HG03139 (cell line): ENCODE measurements around the gene RBPJ.
"Not testable (repeated sequence)": the region's sequence is repeated elsewhere in the genome, so short reads cannot be mapped to it uniquely, and the experiment has no call there.

ENCODE experiments used
- ATAC-seq: cut with Tn5 transposase; IDR thresholded peaks from one replicate; pipeline ENCODE4 v1.9.1; 2021; ENCODE audit not compliant: unreplicated experiment

The RBPJ gene

DNA sequence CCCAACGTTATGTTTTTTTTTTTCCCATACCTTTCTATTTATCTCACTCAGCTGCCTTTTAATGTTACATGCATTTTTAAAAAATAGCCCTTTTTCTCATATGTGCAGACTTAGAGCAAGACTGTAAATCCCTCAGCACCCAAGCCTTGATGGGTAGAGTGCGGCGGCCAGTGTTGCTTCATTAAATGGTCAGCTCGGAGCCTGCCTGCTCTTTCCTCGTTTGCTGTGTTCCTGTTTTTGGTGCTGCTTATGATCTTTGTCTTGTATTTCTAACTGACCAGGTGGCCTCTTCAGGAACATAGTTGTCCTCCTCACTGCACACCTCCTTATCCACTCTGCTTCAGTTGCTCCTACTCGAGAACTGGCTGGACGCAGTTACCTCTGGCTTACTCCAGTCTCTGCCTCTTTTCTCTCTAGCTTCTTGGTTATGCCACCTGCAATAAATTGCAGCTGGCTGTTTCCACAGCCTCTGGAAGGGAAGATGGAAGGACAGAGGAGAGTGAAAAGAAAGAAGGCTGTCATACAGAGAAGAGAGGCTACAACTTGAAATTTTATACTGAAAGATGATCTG lies 10.7 kb downstream of the RBPJ start:
- ATAC-seq: no peak

DNA sequence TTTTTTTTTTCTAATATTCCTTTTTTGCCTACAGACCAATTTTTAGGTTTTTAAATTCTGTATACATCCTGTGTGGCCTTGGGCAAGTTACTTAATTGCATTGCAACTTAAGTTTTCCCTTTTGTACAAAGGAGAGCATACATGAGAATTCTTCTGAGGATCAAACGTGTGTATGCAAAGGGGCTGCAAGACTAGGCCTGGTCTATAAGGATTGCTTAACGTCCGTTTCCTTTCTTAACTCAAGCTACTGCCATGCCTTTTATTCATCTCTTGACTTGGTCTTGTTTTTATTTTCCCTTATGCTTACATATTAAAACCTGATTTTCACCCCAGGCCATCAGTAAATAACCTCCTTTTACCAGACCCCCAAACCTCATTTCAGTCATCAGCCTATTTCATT lies 13.6 kb downstream of the RBPJ start:
- no peak for ATAC-seq

DNA sequence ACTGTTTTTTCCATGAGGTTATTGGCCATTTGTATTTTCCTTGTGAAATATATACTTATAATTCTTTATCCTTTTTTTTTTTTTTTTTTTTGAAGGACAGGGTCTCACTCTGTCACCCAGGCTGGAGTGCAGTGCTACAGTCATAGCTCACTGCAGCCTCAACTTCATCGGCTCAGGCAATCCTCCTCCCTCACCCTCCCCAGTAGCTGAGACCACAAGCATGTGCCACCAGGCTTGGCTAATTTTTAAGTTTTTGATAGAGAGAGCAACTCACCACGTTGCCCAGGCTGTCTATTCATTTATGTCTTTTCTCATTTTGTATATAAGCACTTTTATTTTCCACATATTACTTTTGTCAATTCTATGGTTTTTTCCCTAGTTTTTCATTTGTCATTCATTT lies 16.8 kb downstream of the RBPJ start:
- ATAC-seq: no peak

DNA sequence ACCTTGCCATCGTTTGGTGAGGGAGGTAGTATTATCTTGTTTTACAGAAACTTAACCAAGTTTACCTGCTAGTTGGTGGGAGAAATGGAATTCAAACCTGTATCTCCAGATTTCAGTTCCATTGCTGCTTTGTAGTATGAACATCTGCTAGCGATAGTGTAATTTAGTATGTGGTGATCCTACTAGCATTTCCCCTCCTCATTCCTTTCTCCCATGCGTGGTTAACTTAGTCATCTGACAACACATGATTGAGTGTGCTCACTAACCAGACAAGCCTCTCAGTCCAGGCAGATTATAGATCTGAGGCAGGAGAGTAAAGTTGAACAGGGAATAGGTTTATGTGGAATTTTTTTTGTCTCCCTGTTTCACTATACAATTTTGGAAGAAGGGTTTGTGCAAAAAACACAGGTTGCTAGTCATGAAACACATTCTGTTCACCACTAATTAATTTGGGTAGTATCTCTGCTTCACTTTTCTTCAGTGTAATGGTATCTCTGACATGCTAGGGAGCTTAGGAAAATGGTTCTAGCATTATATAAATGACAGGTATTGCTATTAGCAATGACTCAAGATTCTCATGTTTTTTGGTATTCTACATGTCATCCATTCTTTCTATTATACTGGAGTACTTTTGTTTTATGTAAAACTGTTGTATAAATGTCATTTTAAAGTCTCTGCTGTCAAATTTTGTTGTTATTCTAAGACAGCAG lies 21.7 kb downstream of the RBPJ start:
- ATAC-seq: no peak

DNA sequence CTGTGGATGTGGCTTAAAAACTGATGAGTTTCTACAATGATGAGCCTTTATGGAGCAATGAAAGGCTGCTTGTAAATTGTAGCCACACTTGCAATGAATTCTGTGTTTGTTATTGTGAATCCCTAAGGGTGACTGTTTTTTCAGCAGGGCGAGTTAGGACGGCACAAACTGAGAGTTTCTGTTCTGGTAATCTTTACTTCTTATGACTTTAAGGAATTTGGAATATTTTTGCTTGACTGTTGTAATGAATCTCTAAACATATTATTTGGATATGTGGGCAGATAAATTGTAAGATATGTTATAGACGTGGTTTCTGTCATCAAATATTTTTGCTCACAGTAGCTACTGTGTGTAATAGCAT lies 22.2 kb downstream of the RBPJ start:
- ATAC-seq: no peak

DNA sequence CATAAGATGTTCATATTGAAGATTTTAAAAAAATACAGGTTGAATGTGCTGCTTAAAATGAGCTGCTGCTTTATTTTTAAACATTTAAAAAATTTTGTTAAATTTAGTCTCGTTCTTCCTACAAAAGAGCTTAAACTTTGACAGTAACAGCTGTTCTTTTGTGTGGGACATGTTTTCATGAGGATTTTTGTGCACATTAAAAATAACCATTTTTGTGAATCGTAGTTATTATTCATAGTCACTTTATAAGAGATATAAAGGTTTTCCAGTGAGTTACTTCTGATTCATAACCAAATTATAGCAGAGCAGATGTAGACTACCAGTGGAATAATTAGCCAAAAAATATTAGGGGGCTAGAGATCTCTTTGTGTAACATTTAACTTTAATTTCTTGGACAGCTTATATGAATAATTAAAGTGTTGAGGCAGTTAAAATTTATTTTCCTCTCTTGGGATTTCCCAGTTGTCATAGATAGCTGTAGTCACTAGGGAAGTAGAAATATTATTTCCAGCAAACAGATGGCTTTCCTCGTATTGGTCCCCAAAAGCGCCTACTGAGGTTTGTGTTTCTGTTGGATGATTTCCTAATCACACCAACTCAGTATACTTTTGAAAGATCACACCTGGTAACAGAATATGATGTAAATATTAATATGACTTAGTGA lies 24.2 kb downstream of the RBPJ start:
- no peak for ATAC-seq

DNA sequence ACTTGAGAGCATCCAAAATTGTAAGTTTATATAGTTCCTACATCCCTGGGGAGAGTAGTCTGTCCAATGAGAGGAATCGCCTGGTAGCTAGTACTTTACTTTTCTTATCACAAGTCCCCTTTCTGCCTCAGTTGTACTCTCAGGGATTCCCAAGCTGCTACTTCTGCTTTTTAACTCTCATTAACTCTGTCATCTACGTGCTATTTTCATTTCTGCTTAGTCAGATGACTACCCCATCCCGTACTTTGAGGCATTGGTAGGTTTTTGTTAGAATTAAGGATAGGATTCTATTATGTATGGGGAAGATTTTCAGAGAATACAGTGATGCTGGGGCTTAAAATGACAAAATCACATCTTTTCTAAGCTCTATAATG lies 24.7 kb downstream of the RBPJ start:
- ATAC-seq: no peak

DNA sequence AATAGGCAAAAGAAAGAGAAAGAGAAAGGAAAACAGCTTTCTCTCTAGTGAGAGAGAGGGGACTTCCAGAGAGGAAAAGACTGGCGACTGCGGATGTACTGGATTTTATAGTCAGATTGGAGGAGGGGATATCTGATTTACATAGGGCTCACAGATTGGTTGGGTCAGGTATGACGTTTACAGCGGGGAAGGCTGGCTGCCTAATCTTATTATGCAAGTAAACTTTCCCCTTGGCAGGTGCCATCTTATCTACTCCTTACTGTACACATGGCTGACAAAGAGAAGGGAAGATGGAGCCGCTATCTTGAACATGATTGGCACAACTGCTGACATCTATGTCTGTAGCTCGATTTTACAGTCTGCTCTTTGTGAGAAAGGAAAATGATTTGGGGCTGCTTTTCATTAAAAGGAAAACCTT lies 25.4 kb downstream of the RBPJ start:
- ATAC-seq: no peak

DNA sequence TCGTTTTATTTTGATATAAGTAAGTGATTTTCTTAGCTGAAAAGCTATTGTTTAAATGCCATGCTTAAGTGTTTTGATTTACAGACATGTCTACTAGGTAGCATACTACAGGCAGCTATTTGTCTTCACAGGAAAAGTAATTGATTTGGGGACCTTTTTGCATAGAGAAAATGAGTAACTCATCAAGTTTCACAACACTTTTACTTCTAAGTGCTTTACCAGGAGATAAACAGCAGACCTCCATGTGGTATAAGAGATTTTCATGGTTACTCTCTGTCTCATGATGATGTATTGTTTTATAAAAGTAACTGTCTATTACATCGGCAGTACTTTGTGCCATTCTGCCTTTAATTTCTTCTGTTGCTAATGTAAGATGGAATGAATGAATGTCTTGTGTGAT lies 28.7 kb downstream of the RBPJ start:
- ATAC-seq: no peak

DNA sequence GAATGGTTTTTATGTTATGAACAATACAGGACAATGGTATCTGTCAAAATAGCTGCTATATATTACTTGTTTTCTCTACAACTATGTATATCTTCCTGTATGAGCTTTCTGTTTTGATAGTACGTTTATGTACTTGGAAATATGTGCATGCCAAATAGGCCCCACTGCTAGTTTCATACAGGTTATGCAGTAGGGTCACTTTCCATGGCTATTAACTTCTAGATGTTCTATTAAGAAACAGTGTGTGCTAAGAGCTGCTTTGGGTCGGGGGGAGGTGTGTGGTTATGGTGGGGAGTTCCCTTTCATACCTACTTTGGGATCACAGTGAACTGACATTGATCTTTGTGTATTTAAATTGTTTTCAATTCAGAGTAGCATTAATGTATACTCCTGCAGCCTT lies 30.9 kb downstream of the RBPJ start:
- ATAC-seq: no peak

DNA sequence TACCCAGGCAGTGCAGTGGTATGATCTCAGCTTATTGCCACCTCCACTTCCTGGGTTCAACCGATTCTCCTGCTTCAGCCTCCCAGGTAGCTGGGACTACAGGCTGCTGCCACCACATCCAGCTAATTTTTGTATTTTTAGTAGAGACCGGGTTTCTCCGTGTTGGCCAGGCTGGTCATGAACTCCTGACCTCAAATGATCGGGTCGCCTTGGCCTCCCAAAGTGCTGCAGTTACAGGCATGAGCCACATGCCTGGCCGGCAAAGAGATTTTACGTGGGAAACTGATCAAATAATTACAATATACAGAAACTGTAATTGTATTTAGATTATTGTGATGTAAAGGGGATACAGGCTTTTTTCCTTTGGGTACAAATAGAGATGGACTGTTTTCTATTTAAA lies 33.7 kb downstream of the RBPJ start:
- ATAC-seq: no peak

DNA sequence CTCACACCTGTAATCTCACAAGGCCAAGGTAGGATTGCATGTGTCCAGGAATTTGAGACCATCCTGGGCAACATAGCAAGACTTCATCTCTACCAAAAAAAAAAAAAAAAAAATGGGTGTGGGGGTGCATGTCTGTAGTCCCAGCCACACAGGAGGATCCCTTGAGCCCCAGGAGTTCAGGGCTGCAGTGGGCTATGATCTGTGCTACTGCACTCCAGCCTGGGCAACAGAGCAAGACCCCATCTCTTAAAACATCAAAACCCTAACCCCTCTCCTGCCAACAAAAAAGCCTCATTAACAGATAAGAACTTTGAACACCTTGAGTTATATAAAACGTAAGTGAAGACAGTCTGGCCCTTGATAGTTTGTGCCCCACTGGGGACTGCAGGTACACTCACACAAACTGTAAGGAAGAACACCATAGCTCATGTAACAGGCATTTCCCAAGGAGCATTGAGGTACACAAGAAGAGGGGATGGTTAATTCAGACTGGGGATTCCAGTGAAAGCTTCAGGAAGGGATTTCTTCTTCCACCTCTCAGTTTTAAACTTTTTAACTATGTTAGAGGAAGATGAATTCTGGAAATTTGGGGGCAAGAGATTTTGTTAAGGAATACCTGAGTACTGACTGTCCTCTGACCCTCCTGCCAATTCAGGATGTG lies 34.7 kb downstream of the RBPJ start:
- no peak for ATAC-seq

DNA sequence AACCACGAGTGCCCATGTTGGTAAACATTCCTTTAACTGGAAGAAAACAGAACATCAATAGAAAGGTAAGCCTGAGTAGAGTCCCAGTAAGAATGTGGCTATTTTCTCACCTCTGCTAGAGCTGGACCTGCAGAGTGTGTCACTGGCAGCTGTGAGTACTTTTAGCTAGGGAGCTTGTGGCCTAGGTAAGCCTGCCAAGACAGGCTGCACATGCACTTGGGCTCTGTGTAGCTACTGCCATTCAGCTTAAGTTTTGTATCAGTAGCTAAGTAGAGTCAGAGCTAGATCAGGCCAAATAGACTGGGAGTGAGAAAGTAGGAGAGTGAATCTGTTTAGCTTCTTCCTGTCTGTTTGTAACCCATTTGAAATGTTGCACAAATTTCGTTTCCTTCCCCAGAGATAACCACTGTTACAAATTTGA lies 35.3 kb downstream of the RBPJ start:
- ATAC-seq: no peak

DNA sequence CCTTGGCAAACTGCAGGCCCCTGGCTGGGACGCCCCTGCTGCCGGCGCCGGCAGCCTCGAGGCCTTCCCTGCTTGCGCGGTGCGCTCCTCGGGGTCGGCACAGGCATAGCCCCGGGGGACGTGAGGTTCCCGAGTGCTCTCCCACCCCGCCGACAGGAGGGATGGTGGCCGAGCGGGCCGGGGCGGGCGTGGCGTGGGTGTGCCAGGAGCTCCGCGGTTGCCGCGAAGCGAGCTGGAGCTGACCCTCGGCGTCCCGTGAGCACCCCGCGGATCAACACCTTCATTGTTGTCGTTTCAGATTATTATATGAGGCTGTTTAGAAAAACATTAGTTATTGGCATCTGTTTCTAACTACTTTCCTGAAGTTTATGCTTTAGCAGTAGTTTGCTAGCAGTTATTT lies 38.7 kb downstream of the RBPJ start:
- ATAC-seq: not testable (repeated sequence)

DNA sequence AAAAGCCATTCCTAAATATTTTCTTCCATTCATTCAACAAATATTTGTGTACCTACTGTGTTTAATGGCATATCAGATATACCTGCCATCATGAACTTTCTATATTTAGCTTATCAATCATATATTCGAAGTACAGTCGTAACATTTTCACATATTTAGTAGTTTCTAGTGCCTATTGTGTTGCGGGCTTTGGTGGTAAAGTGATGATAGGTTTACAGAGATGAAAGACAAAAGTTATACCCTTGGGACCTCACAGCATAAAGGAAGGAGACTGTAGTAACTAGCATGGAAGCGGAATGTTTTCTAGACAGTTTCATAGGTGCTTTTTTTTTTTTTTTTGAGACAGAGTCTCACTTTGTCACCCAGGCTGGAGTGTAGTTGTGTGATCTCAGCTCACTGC lies 39.5 kb downstream of the RBPJ start:
- ATAC-seq: no peak

DNA sequence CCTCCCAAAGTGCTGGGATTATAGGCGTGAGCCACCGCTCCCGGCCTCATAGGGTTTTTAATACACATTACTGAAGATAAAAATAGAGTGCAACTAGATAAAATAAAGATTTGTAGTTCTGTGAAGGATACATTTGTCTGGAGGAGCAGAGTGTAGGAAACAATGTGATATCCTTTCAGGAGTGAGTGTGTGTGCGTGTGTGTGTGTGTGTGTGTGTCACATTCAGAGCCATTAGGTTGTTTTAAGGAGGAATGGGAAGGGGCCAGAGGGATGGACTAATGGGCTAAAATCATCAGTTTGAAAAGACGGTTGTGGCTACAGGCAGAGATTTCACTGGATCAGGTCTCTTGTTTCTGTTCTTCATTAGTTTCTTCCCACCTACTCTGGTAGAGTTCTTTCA lies 40.0 kb downstream of the RBPJ start:
- no peak for ATAC-seq

DNA sequence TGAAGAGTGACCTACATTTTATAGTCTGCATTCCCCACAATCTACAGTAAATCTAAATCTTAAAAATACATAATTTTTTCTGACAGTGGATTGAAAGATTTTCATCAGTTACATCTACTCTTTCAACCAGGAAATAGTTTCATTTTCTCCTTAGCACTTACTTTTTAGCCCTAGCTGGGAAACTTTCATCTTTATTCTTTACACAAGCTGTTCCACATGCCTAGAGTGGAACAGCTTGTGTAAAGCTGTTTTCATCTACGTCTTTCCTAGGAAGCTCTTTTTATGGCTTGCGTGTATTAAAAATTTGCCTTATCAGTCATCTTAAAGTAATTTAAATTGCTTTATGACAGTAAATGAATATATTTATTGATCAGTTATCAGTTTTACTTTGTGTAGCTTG lies 40.5 kb downstream of the RBPJ start:
- ATAC-seq: no peak

DNA sequence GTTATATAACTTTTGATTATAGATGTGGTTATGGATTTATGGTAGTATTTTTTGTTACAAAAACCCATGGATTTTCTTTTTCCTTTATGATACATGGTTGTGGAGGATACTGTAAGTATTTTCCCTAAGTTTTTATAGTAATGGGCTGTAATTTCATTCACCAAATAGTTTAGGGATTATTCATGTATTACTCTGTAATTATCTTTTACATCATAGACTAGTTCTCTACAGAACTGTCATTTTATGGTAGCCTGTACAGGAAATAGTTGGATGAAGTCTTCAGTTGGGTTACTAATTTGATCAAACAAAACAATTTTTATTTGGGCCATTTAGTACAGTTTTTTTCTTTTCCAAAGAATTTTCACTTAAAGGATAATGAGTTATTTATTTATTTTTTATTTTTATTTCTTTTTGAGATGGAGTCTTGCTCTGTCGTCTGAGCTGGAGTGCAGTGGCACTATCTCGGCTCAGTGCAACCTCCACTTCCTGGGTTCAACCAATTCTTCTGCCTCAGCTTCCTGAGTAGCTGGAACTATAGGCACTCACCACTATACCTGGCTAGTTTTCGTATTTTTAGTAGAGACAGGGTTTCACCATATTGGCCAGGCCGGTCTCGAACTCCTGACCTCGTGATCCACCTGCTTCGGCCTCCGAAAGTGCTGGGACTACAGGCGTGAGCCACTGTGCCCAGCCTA lies 42.1 kb downstream of the RBPJ start:
- ATAC-seq: no peak

DNA sequence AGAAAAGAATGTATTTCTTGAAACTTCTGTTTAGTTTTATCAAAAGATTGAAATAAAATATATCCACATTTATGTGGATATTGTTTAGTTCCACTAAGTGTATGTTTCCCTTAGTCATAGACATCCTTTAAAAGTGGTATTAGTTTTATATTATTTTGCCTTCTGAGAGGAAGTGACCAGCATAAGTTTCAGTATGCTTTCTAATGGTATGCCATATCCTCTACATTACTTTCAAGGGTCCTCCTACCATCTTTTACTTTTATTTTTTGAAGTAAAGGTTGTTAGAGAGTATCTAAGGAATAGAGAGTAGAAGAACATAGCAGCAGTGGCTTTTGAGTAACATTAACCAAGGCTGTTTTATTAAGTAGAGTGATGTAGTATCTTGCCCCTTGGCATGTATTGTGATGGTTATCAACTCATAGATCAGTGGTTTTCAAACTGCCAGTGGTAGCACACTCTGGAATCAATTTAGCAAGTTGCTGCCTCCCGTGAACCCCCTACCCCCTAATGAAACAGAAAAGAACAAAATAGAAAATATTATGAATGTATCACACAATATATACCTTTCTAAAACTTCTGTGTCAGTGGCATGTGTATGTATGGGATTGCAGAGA lies 44.8 kb downstream of the RBPJ start:
- ATAC-seq: no peak

DNA sequence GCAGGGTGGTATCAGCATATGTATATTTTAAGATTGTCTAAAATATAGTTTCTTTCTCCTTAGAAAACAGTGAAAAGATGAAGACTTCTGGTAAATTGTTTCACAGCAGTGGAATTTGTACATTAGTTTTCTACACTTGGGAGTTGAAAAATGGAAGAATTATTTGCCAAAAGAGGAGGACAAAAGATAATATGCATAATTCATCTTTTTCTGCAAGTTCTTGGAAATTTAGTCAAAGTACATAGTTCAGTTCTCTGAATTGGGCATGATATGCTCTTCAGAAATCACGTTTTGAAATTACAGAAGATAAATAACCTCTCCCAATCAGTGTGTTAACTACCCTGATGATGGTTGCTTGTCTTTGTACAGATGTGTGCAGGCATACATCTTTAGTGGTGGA lies 47.0 kb downstream of the RBPJ start:
- ATAC-seq: no peak

DNA sequence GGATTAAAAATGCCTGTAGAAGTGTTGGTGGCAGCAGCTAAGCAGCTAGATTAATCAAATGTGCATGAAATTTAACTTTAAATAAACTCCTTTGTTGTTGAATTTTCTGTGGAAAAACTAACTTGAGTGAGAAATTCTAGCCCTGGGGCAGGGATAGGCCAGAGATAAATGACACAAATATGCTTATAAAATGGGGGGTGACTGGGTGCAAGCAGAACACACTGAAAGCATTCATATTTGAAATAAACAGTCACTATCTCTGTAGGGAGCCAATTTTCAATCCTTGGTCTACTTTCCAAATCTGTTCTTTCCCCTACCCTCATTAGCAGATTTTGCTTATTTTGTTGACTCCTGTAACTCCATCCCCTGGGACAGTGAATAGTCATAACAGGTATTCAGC lies 47.9 kb downstream of the RBPJ start:
- ATAC-seq: no peak
